ENCODE results near the gene IFI6. TPM values are rescaled to one million over a fixed set of nuclear protein-coding genes. Genes with fewer than 3 reads are reported as not detected.

The IFI6 gene
- polyA plus RNA-seq, 1 donor (not counting 4 experiments of a cell fraction or from before 2014, with no cell fraction given): 618 TPM

DNA sequence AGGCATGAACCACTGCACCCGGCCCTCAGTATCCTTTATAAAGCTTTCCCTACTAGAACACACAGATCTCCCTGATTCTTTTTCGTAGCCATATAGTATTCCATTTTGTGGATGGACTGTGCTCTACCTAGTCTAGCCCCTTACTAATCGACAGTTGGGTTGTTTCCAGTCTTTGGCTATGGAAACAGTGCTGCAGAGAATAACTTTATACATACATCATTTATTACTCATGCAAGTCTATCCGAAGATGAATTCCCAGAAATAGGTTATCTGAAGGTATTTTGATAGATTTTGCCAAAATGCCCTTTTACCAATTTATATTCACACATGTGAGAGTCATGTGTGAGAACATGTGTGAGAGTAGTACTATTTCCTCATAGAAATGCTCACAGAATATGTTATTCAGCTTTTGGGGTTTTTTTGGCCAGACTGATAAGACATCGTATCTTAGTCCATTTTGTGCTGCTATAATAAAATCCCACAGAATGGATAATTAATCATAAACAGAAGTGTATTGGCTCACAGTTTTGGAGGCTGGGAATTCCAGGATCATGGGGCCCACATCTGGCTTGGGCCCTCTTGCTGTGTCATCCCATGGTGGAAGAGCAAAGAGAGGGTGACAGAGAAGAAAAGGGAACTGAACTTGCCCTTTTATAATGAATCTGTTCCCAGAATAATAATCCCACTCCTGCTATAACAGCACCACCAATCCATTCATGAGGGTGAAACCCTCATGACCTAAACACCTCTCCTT is 19.7 kb downstream of the IFI6 start:
- Histone ChIP-seq H4K20me1 (ENCODE audit: control insufficient read depth, extremely low read depth, insufficient read depth, low read length) (no peaks in the 10 kb centered on the region), H3K27ac (ENCODE audit: control insufficient read depth, insufficient read depth, low read length) (no peak overlapping the region), H3K4me2 (ENCODE audit: control insufficient read depth, extremely low read depth, insufficient read depth, low read depth, low read length) (no peak overlapping the region), H3K4me3 (ENCODE audit: control insufficient read depth in 2 of 3, extremely low read depth in 1 of 3, insufficient read depth in 2 of 3, low read depth in 1 of 3, low read length in 3 of 3) (no peak overlapping the region), H3K9ac (ENCODE audit: control insufficient read depth, extremely low read depth, insufficient read depth, low read length) (no peak overlapping the region), H3K27me3 (ENCODE audit: control insufficient read depth, extremely low read depth, insufficient read depth, low read length) (no peaks in the 10 kb centered on the region), H3K9me3 (ENCODE audit: control insufficient read depth, low read depth, low read length) (no peaks in the 10 kb centered on the region), H3K79me2 (ENCODE audit: control insufficient read depth, insufficient read depth, low read length) (no peaks in the 10 kb centered on the region), H3K36me3 (ENCODE audit: control insufficient read depth in 2 of 2, extremely low read depth in 1 of 2, insufficient read depth in 2 of 2, low read length in 2 of 2) (no peaks in the 10 kb centered on the region), H3K4me1 (ENCODE audit: control insufficient read depth, extremely low read depth, insufficient read depth, low read length) (peaks cover 14% of the 10 kb centered on the region), H3K9me1 (ENCODE audit: control insufficient read depth, extremely low read depth, insufficient read depth, low read length) (no peaks in the 10 kb centered on the region), H2AFZ (ENCODE audit: control insufficient read depth, low read length) (no peak overlapping the region)
- dilution Hi-C loops (cut with MboI; ENCODE audit: extremely low pct_ligation_motif_present, low sequenced_read_pairs): no loop called here
- TF ChIP-seq EZH2 (IDR thresholded peaks at IDR 0.05; ENCODE audit: low read length): no peak
- TF ChIP-seq, protein P1, sequence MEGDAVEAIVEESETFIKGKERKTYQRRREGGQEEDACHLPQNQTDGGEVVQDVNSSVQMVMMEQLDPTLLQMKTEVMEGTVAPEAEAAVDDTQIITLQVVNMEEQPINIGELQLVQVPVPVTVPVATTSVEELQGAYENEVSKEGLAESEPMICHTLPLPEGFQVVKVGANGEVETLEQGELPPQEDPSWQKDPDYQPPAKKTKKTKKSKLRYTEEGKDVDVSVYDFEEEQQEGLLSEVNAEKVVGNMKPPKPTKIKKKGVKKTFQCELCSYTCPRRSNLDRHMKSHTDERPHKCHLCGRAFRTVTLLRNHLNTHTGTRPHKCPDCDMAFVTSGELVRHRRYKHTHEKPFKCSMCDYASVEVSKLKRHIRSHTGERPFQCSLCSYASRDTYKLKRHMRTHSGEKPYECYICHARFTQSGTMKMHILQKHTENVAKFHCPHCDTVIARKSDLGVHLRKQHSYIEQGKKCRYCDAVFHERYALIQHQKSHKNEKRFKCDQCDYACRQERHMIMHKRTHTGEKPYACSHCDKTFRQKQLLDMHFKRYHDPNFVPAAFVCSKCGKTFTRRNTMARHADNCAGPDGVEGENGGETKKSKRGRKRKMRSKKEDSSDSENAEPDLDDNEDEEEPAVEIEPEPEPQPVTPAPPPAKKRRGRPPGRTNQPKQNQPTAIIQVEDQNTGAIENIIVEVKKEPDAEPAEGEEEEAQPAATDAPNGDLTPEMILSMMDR (optimal IDR thresholded peaks at IDR 0.05 in 1 of 3, IDR thresholded peaks at IDR 0.05 in 1 of 3, conservative IDR thresholded peaks at IDR 0.05 in 1 of 3; ENCODE audit: extremely low read depth in 1 of 3, insufficient read depth in 2 of 3, low read length in 3 of 3): no peak
- DNase-seq (ENCODE audit: low read depth, low spot score) (no peak), FAIRE-seq (no peak)

GRCh38 chr1:27650539-27651175 is 21.3 kb downstream of the IFI6 start:
- Histone ChIP-seq H3K9me3 (ENCODE audit: control insufficient read depth, low read depth, low read length) (no peaks in the 10 kb centered on the region), H2AFZ (ENCODE audit: control insufficient read depth, low read length) (peak overlapping the region; percentile 78), H3K9me1 (ENCODE audit: control insufficient read depth, extremely low read depth, insufficient read depth, low read length) (no peaks in the 10 kb centered on the region), H3K9ac (ENCODE audit: control insufficient read depth, extremely low read depth, insufficient read depth, low read length) (peak overlapping the region; percentile 19), H3K36me3 (ENCODE audit: control insufficient read depth in 2 of 2, extremely low read depth in 1 of 2, insufficient read depth in 2 of 2, low read length in 2 of 2) (no peaks in the 10 kb centered on the region), H3K27ac (ENCODE audit: control insufficient read depth, insufficient read depth, low read length) (peak overlapping the region; percentile 49), H3K4me3 (ENCODE audit: control insufficient read depth in 2 of 3, extremely low read depth in 1 of 3, insufficient read depth in 2 of 3, low read depth in 1 of 3, low read length in 3 of 3) (no peak overlapping the region), H4K20me1 (ENCODE audit: control insufficient read depth, extremely low read depth, insufficient read depth, low read length) (no peaks in the 10 kb centered on the region), H3K4me2 (ENCODE audit: control insufficient read depth, extremely low read depth, insufficient read depth, low read depth, low read length) (peak overlapping the region; percentile 14), H3K4me1 (ENCODE audit: control insufficient read depth, extremely low read depth, insufficient read depth, low read length) (peaks cover 24% of the 10 kb centered on the region), H3K79me2 (ENCODE audit: control insufficient read depth, insufficient read depth, low read length) (no peaks in the 10 kb centered on the region), H3K27me3 (ENCODE audit: control insufficient read depth, extremely low read depth, insufficient read depth, low read length) (no peaks in the 10 kb centered on the region)
- dilution Hi-C loops (cut with MboI; ENCODE audit: extremely low pct_ligation_motif_present, low sequenced_read_pairs): no loop called here
- peak; percentile 73 for FAIRE-seq
- TF ChIP-seq, protein P1 (optimal IDR thresholded peaks at IDR 0.05 in 1 of 3, IDR thresholded peaks at IDR 0.05 in 1 of 3, conservative IDR thresholded peaks at IDR 0.05 in 1 of 3; ENCODE audit: extremely low read depth in 1 of 3, insufficient read depth in 2 of 3, low read length in 3 of 3): no peak
- TF ChIP-seq EZH2 (IDR thresholded peaks at IDR 0.05; ENCODE audit: low read length): no peak
- DNase-seq (ENCODE audit: low read depth, low spot score): no peak
